Osteoblast (primary cell): ENCODE data around the gene KRTAP16-1. TPM values are rescaled to one million over a fixed set of nuclear protein-coding genes. Genes with fewer than 3 reads are reported as not detected.
"Not testable (repeated sequence)": the region's sequence is repeated elsewhere in the genome, so short reads cannot be mapped to it uniquely, and the experiment has no call there.

Experiments used
- DNase-seq: peaks from one replicate; pipeline ENCODE4 v3.0.0; 2011; ENCODE audit warnings: low spot score, mixed read lengths; ENCODE audit not compliant: insufficient read length; ENCODE audit errors: missing footprints
- H2AFZ ChIP-seq: 2 replicates; pipeline ENCODE4 v1.6.0; 2011; ENCODE audit warnings: mild to moderate bottlenecking, low read length
- H3K27ac ChIP-seq: 2 replicates; pipeline ENCODE4 v1.5.1; 2011; ENCODE audit warnings: mild to moderate bottlenecking, low read depth, low read length, moderate library complexity
- H3K27me3 ChIP-seq: 2 replicates; pipeline ENCODE4 v1.6.0; 2012; ENCODE audit warnings: mild to moderate bottlenecking, control low read depth, inconsistent platforms, low read length, moderate library complexity; ENCODE audit not compliant: insufficient read depth
- H3K36me3 ChIP-seq: 2 replicates; pipeline ENCODE4 v1.5.1; 2011; ENCODE audit warnings: mild to moderate bottlenecking, low read length, control low read depth, moderate library complexity; ENCODE audit not compliant: insufficient read depth
- H3K4me1 ChIP-seq: 2 replicates; pipeline ENCODE4 v1.5.1; 2011; ENCODE audit warnings: mild to moderate bottlenecking, low read length, control low read depth, moderate library complexity; ENCODE audit not compliant: insufficient read depth
- H3K4me2 ChIP-seq: 2 replicates; pipeline ENCODE4 v1.6.0; 2011; ENCODE audit warnings: mild to moderate bottlenecking, low read length; ENCODE audit not compliant: insufficient read depth
- H3K4me3 ChIP-seq: fragments of 200-600 bp; sonication (generic); 3 replicates; pipeline ENCODE4 v1.5.1; 2012; ENCODE audit warnings: mild to moderate bottlenecking, low read length, inconsistent platforms; ENCODE audit not compliant: insufficient read depth
- H3K79me2 ChIP-seq: 2 replicates; pipeline ENCODE4 v1.6.0; 2012; ENCODE audit warnings: mild to moderate bottlenecking, low read length, control low read depth, inconsistent platforms; ENCODE audit not compliant: insufficient read depth
- H3K9me3 ChIP-seq: 2 replicates; pipeline ENCODE4 v1.5.1; 2011; ENCODE audit warnings: low read depth, low read length, control low read depth
- H4K20me1 ChIP-seq: 2 replicates; pipeline ENCODE4 v1.6.0; 2012; ENCODE audit warnings: mild to moderate bottlenecking, low read length, control low read depth; ENCODE audit not compliant: insufficient read depth
- CTCF ChIP-seq: IDR thresholded peaks from 2 replicates; pipeline ENCODE4 v1.5.1; 2011; ENCODE audit warnings: mild to moderate bottlenecking, low read depth, low read length, moderate library complexity; ENCODE audit errors: extremely low read depth
- total RNA-seq: library from RNA; depleted of rRNA; stranded (reverse); fragments of >200 nt; gene quantifications from 2 replicates; pipeline ENCODE4 v1.2.3, GENCODE V29; 2012

Gene KRTAP16-1
- total RNA-seq, 1 donor = not detected

GRCh38 chr17:41347869-41348760 lies 39.0 kb upstream of the KRTAP16-1 start:
- no peaks in the 10 kb centered on the region for H3K9me3 ChIP-seq
- no peak overlapping the region for H3K4me2 ChIP-seq
- H3K36me3 ChIP-seq = no peaks in the 10 kb centered on the region
- no peaks in the 10 kb centered on the region for H3K4me1 ChIP-seq
- no peaks in the 10 kb centered on the region for H4K20me1 ChIP-seq
- no peak for DNase-seq
- no peaks in the 10 kb centered on the region for H3K27me3 ChIP-seq
- no peak overlapping the region for H2AFZ ChIP-seq
- TF ChIP-seq CTCF = no peak
- no peak overlapping the region for H3K4me3 ChIP-seq
- no peaks in the 10 kb centered on the region for H3K79me2 ChIP-seq
- no peak overlapping the region for H3K27ac ChIP-seq

- not testable (repeated sequence) for H3K9me3 ChIP-seq, H3K27ac ChIP-seq, H3K79me2 ChIP-seq, H3K27me3 ChIP-seq, H3K4me2 ChIP-seq, H4K20me1 ChIP-seq, H3K4me1 ChIP-seq, H2AFZ ChIP-seq, H3K36me3 ChIP-seq, H3K4me3 ChIP-seq, DNase-seq
Measured at GRCh38 chr17:41346421-41346820, 37.3 kb upstream of the KRTAP16-1 start.

- Histone ChIP-seq H3K4me2 (no peak overlapping the region), H3K79me2 (no peaks in the 10 kb centered on the region), H3K27me3 (no peaks in the 10 kb centered on the region), H3K27ac (no peak overlapping the region), H2AFZ (no peak overlapping the region), H3K9me3 (peaks cover 1% of the 10 kb centered on the region), H3K4me1 (no peaks in the 10 kb centered on the region), H4K20me1 (no peaks in the 10 kb centered on the region), H3K4me3 (no peak overlapping the region), H3K36me3 (no peaks in the 10 kb centered on the region)
- TF ChIP-seq CTCF = no peak
- DNase-seq = no peak
Measured at GRCh38 chr17:41345992-41346391, 36.9 kb upstream of the KRTAP16-1 start.

- no peaks in the 10 kb centered on the region for H3K79me2 ChIP-seq
- no peak overlapping the region for H2AFZ ChIP-seq
- H4K20me1 ChIP-seq = no peaks in the 10 kb centered on the region
- peaks cover 1% of the 10 kb centered on the region for H3K9me3 ChIP-seq
- H3K4me3 ChIP-seq = no peak overlapping the region
- no peak overlapping the region for H3K4me2 ChIP-seq
- H3K27ac ChIP-seq = no peak overlapping the region
- H3K27me3 ChIP-seq = no peaks in the 10 kb centered on the region
- no peaks in the 10 kb centered on the region for H3K4me1 ChIP-seq
- no peaks in the 10 kb centered on the region for H3K36me3 ChIP-seq
- peak; percentile 35 for DNase-seq
- no peak for TF ChIP-seq CTCF
Measured at GRCh38 chr17:41343029-41343428, 33.9 kb upstream of the KRTAP16-1 start.
